ENCODE data around the gene SEC24C.
"Not testable (repeated sequence)": the region's sequence is repeated elsewhere in the genome, so short reads cannot be mapped to it uniquely, and the experiment has no call there.

GRCh38 chr10:73708122-73708521 lies 36.0 kb upstream of the SEC24C start:
- TF ChIP-seq CTCF (conservative IDR thresholded peaks at IDR 0.05); ZFX (IDR thresholded peaks at IDR 0.05): not testable (repeated sequence)

Data from C4-2B (cell line).